ENCODE measurements around the gene ZNF883. TPM values are rescaled to one million over a fixed set of nuclear protein-coding genes. Genes with fewer than 3 reads are reported as not detected.
A peak's percentile ranks its signal among the peaks of the same experiment; 100 is the strongest.

ZNF883 gene
- total and polyA plus RNA-seq, 8 donors: 0.32 to 3.4 (median 1.4) TPM

DNA sequence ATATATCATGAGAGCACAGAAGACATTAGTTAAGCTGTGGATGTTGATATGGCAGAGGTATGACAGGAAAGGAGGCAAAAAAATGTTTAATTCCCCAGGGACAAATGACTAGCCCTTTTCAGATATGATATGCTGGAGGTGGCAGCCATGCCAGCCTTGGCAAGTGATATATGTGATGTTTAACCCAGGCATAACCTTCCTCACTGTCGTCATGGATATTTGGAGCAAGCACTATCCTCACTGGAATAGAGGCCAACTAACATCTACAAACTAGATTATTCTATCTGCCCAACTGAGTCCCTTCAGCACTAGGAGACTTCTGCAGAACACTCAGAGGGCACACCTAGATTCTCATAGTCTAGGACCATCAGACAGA, 94.0 kb downstream of the ZNF883 start:
- Histone ChIP-seq H3K27ac (no peak overlapping the region), H3K9me3 (no peaks in the 10 kb centered on the region), H3K27me3 (no peaks in the 10 kb centered on the region), H3K4me1 (peaks cover 0 to 4% (median 0%) of the 10 kb centered on the region in 3 donors), H3K36me3 (no peaks in the 10 kb centered on the region), H3K4me3 (no peak overlapping the region)
- TF ChIP-seq CTCF (IDR thresholded peaks at IDR 0.05): no peak
- FAIRE-seq (no peak), ATAC-seq (peak; percentile 28 to 76 (median 44)), DNase-seq (peak in 2 of 6 donors; percentile 13 to 20)
- intact Hi-C loops (cut with DNase I): no loop called here
- WGBS, 2 donors: 31 to 32% methylated on average over 1 of the region's 1 CpG

GRCh38 chr9:112917047-112917986, 94.7 kb downstream of the ZNF883 start:
- ATAC-seq (peak; percentile 86 to 91 (median 89)), FAIRE-seq (no peak), DNase-seq (no peak)
- no peaks in the 10 kb centered on the region for H3K27me3 ChIP-seq
- no peaks in the 10 kb centered on the region for H3K9me3 ChIP-seq
- no peak overlapping the region for H3K4me3 ChIP-seq
- WGBS, 2 donors: 49 to 54% methylated on average over 1 of the region's 1 CpG
- no peak overlapping the region for H3K27ac ChIP-seq
- H3K4me1 ChIP-seq: peaks cover 0 to 4% (median 0%) of the 10 kb centered on the region in 3 donors
- no peak for TF ChIP-seq CTCF (IDR thresholded peaks at IDR 0.05)
- no peaks in the 10 kb centered on the region for H3K36me3 ChIP-seq
- intact Hi-C loops (cut with DNase I): no loop called here

DNA sequence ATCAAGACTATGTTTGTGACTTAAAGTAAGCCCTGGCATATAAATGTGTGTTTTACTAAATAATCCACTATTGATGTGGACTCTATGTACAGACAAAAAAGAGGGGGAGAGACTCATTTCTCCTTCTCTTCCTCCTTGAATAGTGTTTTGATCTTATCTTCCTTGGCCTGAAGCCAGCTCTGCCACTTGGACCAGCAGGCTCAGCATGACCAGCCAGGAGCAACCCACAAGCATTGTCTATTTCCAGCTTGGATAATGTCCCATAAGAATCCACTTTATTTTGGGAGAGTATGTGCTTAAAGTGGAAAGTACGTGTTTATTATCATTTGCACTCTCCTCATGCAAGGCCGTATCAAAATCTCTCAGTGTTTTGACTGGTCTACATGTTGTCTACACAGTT, 97.5 kb downstream of the ZNF883 start:
- no peak overlapping the region for H3K4me3 ChIP-seq
- H3K36me3 ChIP-seq: no peaks in the 10 kb centered on the region
- no peak for TF ChIP-seq CTCF (IDR thresholded peaks at IDR 0.05)
- DNase-seq: no peak
- no peak for ATAC-seq
- WGBS, 2 donors: 62 to 75% methylated on average over 2 of the region's 2 CpGs
- FAIRE-seq: no peak
- intact Hi-C loops (cut with DNase I): no loop called here
- no peaks in the 10 kb centered on the region for H3K9me3 ChIP-seq
- H3K27ac ChIP-seq: no peak overlapping the region
- H3K27me3 ChIP-seq: no peaks in the 10 kb centered on the region
- H3K4me1 ChIP-seq: peaks cover 0 to 4% (median 0%) of the 10 kb centered on the region in 3 donors

DNA sequence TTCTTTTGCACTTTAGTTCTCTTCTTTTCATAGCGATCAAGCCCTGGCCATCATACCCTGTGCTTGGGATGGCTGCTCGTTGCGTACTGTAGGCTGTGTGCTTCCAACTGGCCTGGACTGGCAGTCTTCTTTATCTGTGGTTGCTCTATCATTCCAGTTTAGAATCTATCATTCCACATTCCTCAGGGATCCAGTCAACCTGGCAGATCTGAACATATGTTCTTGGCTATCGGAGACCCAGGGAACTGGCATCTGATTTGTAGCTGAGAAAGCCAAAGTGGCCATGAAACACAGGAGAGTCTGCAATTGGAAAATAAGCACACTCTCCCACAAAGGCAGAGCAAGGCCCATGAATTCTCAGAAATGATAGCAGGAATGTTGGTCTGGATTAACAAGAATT, 98.7 kb downstream of the ZNF883 start:
- Histone ChIP-seq H3K27ac (no peak overlapping the region), H3K4me3 (no peak overlapping the region), H3K4me1 (peaks cover 0 to 4% (median 0%) of the 10 kb centered on the region in 3 donors), H3K36me3 (no peaks in the 10 kb centered on the region), H3K27me3 (no peaks in the 10 kb centered on the region), H3K9me3 (no peaks in the 10 kb centered on the region)
- ATAC-seq: no peak
- no peak for DNase-seq
- FAIRE-seq: no peak
- TF ChIP-seq CTCF (IDR thresholded peaks at IDR 0.05): no peak
- intact Hi-C loops (cut with DNase I): no loop called here
- WGBS, 2 donors: 91 to 92% methylated on average over 4 of the region's 4 CpGs

- Histone ChIP-seq H3K9me3 (no peaks in the 10 kb centered on the region), H3K4me3 (no peak overlapping the region), H3K4me1 (no peaks in the 10 kb centered on the region), H3K27me3 (no peaks in the 10 kb centered on the region), H3K36me3 (no peaks in the 10 kb centered on the region), H3K27ac (no peak overlapping the region)
- intact Hi-C loops (cut with DNase I): no loop called here
- DNase-seq (no peak), FAIRE-seq (no peak), ATAC-seq (no peak)
- TF ChIP-seq CTCF (IDR thresholded peaks at IDR 0.05): no peak
- 85 to 89% methylated on average over 3 of the region's 3 CpGs for WGBS, 2 donors
Observed at GRCh38 chr9:112912636-112913035, 99.4 kb downstream of the ZNF883 start.
